HG03571 (cell line): Measurements from ENCODE around the gene LOXHD1.

Source experiments
- ATAC-seq: cut with Tn5 transposase; IDR thresholded peaks from one replicate; pipeline ENCODE4 v1.9.1; 2021; ENCODE audit not compliant: unreplicated experiment

The LOXHD1 gene

DNA sequence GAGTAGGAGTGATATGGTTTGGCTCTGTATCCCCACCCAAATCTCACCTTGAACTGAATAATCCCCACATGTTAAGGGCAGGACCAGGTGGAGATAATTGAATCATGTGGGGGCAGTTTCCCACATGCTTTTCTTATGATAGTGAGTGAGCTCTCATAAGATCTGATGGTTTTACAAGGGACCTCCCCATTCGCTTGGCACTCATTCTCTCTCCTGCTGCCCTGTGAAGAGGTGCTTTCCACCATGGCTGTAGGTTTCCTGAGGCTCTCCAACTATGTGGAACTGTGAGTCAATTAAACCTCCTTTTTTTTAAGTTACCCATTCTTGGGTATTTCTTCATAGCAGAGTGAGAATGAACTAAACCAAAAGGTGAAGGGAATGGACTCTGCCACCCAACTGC is 207.5 kb downstream of the LOXHD1 start:
- ATAC-seq, result no peak

DNA sequence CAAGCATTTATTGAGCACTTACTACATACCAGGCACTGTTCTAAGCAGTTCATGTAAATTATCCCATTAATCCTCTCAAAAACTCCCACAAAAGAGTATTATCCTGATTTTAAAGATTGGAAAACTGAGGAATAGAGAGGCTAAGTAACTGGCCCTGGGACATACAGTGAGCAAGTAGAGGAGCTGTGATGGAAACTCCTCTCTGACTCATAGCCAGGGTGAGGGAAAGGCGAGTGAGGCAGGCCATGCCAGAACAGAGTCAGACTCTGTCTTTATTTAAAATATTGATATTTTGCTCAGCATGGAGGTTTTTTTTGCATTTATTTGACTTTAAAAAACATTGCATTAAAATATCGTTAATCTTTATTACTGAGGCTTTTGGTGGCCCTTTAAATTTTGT is 208.0 kb downstream of the LOXHD1 start:
- no peak for ATAC-seq

DNA sequence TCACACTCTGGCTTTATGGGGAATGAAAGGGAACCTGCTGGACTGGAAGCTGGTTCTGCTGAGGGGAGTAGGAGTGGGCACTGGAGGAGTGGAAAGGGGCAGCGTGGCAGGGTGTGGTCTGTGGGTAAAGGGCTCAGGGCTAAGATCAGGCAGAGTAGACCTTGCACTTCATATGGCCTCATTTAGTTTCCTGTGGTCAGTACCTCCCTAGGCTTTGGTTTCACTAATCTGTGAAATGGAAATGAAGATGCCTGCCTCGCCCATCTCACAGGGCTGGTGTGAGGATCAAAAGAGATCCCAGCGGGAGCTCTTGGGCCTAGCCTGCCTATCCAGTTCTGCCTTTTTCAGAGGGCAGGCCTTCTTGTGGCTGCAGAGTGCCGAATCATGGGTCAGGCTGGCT is 208.7 kb downstream of the LOXHD1 start:
- no peak for ATAC-seq

GRCh38 chr18:46447792-46448191 is 209.2 kb downstream of the LOXHD1 start:
- no peak for ATAC-seq

- no peak for ATAC-seq
Measured at GRCh38 chr18:46447323-46447722, 209.7 kb downstream of the LOXHD1 start.

GRCh38 chr18:46445522-46446313 is 211.3 kb downstream of the LOXHD1 start:
- ATAC-seq, result no peak

DNA sequence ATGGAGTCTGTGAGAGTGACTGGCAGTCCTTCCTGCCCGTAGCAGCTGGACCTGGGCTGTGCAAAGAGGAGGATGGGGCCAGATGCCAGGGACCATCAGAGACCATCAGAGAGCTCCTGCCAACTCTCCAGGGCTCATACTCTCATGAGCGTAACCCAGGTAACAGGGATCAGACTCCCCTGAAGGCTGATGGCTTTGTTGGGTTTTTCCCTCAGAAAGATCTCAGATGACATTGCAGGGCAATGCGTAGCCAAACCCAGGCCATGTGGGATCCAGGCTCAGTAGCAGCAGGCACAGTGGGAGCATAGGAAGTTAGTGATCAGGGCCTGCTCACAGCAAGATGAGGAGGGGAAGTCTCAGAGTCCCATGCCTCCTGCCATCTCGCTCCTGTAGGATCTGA is 218.0 kb downstream of the LOXHD1 start:
- ATAC-seq, result no peak

GRCh38 chr18:46437061-46437460 is 220.0 kb downstream of the LOXHD1 start:
- ATAC-seq, result no peak

GRCh38 chr18:46436621-46437020 is 220.4 kb downstream of the LOXHD1 start:
- ATAC-seq, result no peak

- ATAC-seq, result no peak
Measured at GRCh38 chr18:46435031-46435430, 222.0 kb downstream of the LOXHD1 start.

DNA sequence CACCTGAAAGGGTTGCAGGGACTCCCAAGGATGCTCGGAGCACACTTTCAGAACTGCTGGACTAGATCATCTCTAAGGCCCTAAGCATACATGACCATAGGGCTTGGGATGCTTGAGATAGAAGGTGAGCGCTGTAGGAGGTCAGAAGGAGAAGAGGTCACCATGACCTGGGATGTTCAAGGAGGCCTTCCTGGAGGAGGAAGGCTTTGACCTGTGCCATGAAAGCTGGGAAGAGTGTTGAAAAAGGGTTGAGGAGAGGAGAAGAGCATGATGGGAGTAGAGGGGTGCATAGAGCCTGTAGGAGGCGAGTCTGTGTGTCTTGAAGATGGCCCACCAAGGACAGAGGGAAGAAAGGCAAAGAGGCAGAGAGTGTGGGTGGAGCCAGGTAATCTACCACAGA is 222.4 kb downstream of the LOXHD1 start:
- ATAC-seq, result no peak

GRCh38 chr18:46433121-46433826 is 223.7 kb downstream of the LOXHD1 start:
- no peak for ATAC-seq

DNA sequence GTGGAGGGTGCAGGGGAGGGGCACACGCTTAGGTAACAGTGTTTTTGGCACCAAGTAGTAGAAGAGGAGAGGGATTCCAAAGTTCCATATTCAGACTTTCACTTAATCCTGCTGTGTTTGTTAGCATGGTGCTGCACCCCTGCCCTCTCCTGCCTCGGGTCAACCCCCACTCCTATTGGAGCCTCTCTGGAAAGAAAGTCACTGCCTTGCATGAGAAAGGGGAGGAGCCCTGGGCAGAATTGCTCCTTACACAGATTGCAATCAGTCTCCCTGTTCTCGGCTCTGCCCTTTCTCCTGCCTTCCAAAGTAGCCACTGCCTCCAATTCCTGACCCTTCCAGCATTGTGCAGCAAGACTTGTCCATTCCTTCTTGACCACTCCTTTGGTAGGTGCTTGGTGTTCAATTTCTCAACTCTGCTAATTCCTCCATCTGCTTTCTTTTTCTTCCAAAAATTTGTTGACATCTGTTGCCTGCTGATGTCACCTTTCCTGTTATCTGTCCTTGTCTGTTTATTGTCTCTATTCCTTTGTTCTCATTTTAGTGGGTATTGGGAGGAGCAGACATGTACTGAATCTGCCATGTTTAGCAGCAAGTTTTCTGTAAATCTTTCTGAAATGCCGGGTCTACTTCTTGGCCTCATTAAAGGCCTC is 225.4 kb downstream of the LOXHD1 start:
- no peak for ATAC-seq

DNA sequence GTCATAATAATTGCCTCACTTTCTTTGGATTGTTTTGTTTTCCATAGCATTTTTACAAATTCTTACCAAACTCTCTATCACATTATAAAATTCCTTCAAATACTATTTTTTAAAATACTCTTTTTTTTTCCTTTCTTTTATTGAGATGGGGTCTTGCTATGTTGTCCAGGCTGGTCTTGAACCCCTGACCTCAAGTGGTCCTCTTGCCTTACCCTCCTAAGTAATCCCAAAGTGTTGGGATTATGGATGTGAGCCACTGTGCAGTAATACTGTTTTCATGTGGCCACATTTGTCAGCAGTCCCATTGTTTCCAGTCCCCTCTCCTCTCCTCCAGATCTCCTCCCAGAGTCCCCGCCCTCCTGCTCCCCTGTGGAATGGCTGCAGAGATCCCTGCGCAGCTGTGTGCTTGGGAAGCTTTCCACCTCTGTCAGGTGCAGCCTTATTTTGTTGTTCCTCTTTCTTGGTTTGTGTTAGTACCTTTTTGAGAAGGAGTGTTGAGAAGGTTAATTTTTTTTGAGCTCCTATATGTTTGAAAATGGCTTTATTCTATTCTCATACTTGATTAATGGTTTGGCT is 227.3 kb downstream of the LOXHD1 start:
- no peak for ATAC-seq

GRCh38 chr18:46429130-46429529 is 227.9 kb downstream of the LOXHD1 start:
- no peak for ATAC-seq

GRCh38 chr18:46428368-46428767 is 228.7 kb downstream of the LOXHD1 start:
- ATAC-seq, result no peak

- no peak for ATAC-seq
Measured at GRCh38 chr18:46427216-46427995, 229.6 kb downstream of the LOXHD1 start.
